ENCODE measurements around the gene PDK2. TPM values are rescaled to one million over a fixed set of nuclear protein-coding genes. Genes with fewer than 3 reads are reported as not detected.

Gene PDK2
- total and polyA plus RNA-seq, 2 donors (not counting 1 experiment from before 2014, with no cell fraction given) = 19.2 to 41.0 TPM

DNA sequence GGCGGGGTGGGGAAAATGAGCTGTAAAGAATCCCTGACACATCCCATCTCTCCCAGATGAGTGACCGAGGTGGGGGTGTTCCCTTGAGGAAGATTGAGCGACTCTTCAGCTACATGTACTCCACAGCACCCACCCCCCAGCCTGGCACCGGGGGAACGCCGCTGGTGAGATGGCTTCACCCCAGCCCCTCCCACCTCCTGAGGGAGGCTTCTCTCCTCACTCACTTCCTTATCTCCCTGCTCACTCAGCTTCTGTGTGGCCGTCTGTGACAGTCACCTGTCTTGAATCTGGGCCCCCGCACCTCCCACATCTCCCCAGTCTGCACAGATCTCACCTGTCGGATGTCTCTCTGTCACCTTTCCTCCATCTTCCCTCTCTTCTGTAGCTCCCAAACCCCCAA, 13.4 kb downstream of the PDK2 start:
- H3K36me3 ChIP-seq (ENCODE audit: control insufficient read depth, insufficient read depth, low read length) = peaks cover 2% of the 10 kb centered on the region
- DNase-seq (ENCODE audit: low read depth in 2 of 2) = no peak
- TF ChIP-seq EZH2 (IDR thresholded peaks at IDR 0.05; ENCODE audit: low read length, missing control alignments) = no peak
- TF ChIP-seq, protein P1, sequence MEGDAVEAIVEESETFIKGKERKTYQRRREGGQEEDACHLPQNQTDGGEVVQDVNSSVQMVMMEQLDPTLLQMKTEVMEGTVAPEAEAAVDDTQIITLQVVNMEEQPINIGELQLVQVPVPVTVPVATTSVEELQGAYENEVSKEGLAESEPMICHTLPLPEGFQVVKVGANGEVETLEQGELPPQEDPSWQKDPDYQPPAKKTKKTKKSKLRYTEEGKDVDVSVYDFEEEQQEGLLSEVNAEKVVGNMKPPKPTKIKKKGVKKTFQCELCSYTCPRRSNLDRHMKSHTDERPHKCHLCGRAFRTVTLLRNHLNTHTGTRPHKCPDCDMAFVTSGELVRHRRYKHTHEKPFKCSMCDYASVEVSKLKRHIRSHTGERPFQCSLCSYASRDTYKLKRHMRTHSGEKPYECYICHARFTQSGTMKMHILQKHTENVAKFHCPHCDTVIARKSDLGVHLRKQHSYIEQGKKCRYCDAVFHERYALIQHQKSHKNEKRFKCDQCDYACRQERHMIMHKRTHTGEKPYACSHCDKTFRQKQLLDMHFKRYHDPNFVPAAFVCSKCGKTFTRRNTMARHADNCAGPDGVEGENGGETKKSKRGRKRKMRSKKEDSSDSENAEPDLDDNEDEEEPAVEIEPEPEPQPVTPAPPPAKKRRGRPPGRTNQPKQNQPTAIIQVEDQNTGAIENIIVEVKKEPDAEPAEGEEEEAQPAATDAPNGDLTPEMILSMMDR (conservative IDR thresholded peaks at IDR 0.05 in 1 of 2, IDR thresholded peaks at IDR 0.05 in 1 of 2; ENCODE audit: low read depth in 1 of 2, low read length in 2 of 2) = no peak

GRCh38 chr17:50109207-50109606, 14.1 kb downstream of the PDK2 start:
- TF ChIP-seq, protein P1 (conservative IDR thresholded peaks at IDR 0.05 in 1 of 2, IDR thresholded peaks at IDR 0.05 in 1 of 2; ENCODE audit: low read depth in 1 of 2, low read length in 2 of 2) = no peak
- no peak for TF ChIP-seq EZH2 (IDR thresholded peaks at IDR 0.05; ENCODE audit: low read length, missing control alignments)
- Histone ChIP-seq H3K4me1 (ENCODE audit: control insufficient read depth, extremely low read depth, insufficient read depth, low read length) (peaks cover 7% of the 10 kb centered on the region), H3K36me3 (ENCODE audit: control insufficient read depth, insufficient read depth, low read length) (peaks cover 2% of the 10 kb centered on the region), H3K9me3 (ENCODE audit: control insufficient read depth, insufficient read depth, low read depth, low read length) (no peaks in the 10 kb centered on the region), H3K4me3 (replicated peaks in 1 of 4; ENCODE audit: control extremely low read depth in 1 of 4, insufficient read depth in 1 of 4, low read depth in 3 of 4, low read length in 4 of 4) (no peak overlapping the region), H3K27me3 (ENCODE audit: control insufficient read depth, insufficient read depth, low read length) (no peaks in the 10 kb centered on the region), H3K4me2 (ENCODE audit: extremely low read depth, insufficient read depth, low read length) (no peak overlapping the region), H4K20me1 (ENCODE audit: control insufficient read depth, extremely low read depth, insufficient read depth, low read length) (no peaks in the 10 kb centered on the region), H3K79me2 (ENCODE audit: control insufficient read depth, insufficient read depth, low read length) (no peaks in the 10 kb centered on the region), H2AFZ (ENCODE audit: low read length) (no peak overlapping the region), H3K27ac (ENCODE audit: insufficient read depth, low read length) (no peak overlapping the region), H3K9ac (ENCODE audit: insufficient read depth, low read length) (no peak overlapping the region)
- DNase-seq (ENCODE audit: low read depth in 2 of 2) = no peak

More for the DNA sequence above, 13.4 kb downstream of the PDK2 start:
- Histone ChIP-seq H3K4me3 (replicated peaks in 1 of 4; ENCODE audit: control extremely low read depth in 1 of 4, insufficient read depth in 1 of 4, low read depth in 3 of 4, low read length in 4 of 4) (no peak overlapping the region), H4K20me1 (ENCODE audit: control insufficient read depth, extremely low read depth, insufficient read depth, low read length) (no peaks in the 10 kb centered on the region), H3K79me2 (ENCODE audit: control insufficient read depth, insufficient read depth, low read length) (no peaks in the 10 kb centered on the region), H3K4me1 (ENCODE audit: control insufficient read depth, extremely low read depth, insufficient read depth, low read length) (peaks cover 7% of the 10 kb centered on the region), H2AFZ (ENCODE audit: low read length) (no peak overlapping the region), H3K27me3 (ENCODE audit: control insufficient read depth, insufficient read depth, low read length) (no peaks in the 10 kb centered on the region), H3K9me3 (ENCODE audit: control insufficient read depth, insufficient read depth, low read depth, low read length) (no peaks in the 10 kb centered on the region), H3K9ac (ENCODE audit: insufficient read depth, low read length) (no peak overlapping the region), H3K27ac (ENCODE audit: insufficient read depth, low read length) (no peak overlapping the region), H3K4me2 (ENCODE audit: extremely low read depth, insufficient read depth, low read length) (no peak overlapping the region)

DNA sequence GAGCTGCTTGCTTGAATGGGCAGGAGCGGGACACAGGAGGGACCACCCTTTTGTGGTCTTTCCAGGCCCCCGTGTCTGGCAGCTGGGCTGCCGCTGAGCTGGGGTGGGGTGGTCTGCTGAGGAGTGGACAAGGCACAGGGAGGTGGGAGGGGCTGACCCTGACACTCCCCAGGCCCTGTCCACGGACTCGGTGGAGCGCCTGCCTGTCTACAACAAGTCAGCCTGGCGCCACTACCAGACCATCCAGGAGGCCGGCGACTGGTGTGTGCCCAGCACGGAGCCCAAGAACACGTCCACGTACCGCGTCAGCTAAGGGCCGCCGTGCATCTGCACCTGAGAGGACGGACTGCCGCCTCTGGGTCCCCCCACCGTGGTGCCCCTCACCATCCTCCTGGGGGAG, 14.6 kb downstream of the PDK2 start:
- no peaks in the 10 kb centered on the region for H3K27me3 ChIP-seq (ENCODE audit: control insufficient read depth, insufficient read depth, low read length)
- H3K79me2 ChIP-seq (ENCODE audit: control insufficient read depth, insufficient read depth, low read length) = no peaks in the 10 kb centered on the region
- H2AFZ ChIP-seq (ENCODE audit: low read length) = no peak overlapping the region
- H4K20me1 ChIP-seq (ENCODE audit: control insufficient read depth, extremely low read depth, insufficient read depth, low read length) = no peaks in the 10 kb centered on the region
- H3K4me3 ChIP-seq (replicated peaks in 1 of 4; ENCODE audit: control extremely low read depth in 1 of 4, insufficient read depth in 1 of 4, low read depth in 3 of 4, low read length in 4 of 4) = no peak overlapping the region
- H3K9ac ChIP-seq (ENCODE audit: insufficient read depth, low read length) = no peak overlapping the region
- TF ChIP-seq, protein P1 (conservative IDR thresholded peaks at IDR 0.05 in 1 of 2, IDR thresholded peaks at IDR 0.05 in 1 of 2; ENCODE audit: low read depth in 1 of 2, low read length in 2 of 2) = no peak
- TF ChIP-seq EZH2 (IDR thresholded peaks at IDR 0.05; ENCODE audit: low read length, missing control alignments) = no peak
- H3K27ac ChIP-seq (ENCODE audit: insufficient read depth, low read length) = no peak overlapping the region
- H3K4me2 ChIP-seq (ENCODE audit: extremely low read depth, insufficient read depth, low read length) = no peak overlapping the region
- DNase-seq (ENCODE audit: low read depth in 2 of 2) = no peak
- H3K36me3 ChIP-seq (ENCODE audit: control insufficient read depth, insufficient read depth, low read length) = peaks cover 2% of the 10 kb centered on the region
- H3K9me3 ChIP-seq (ENCODE audit: control insufficient read depth, insufficient read depth, low read depth, low read length) = no peaks in the 10 kb centered on the region
- H3K4me1 ChIP-seq (ENCODE audit: control insufficient read depth, extremely low read depth, insufficient read depth, low read length) = peaks cover 7% of the 10 kb centered on the region

Data from fibroblast of lung (primary cell).